Endodermal cell (in vitro differentiated cells): ENCODE data around the gene MFRP. TPM values are rescaled to one million over a fixed set of nuclear protein-coding genes. Genes with fewer than 3 reads are reported as not detected.
A peak's percentile ranks its signal among the peaks of the same experiment; 100 is the strongest.
"Not testable (repeated sequence)": the region's sequence is repeated elsewhere in the genome, so short reads cannot be mapped to it uniquely, and the experiment has no call there.

Source experiments
- DNase-seq: peaks from one replicate; pipeline ENCODE4 v3.0.0-alpha.2; 2017
- H3K27ac ChIP-seq: 2 replicates; pipeline ENCODE4 v1.5.1; 2013; ENCODE audit warnings: mild to moderate bottlenecking, low read depth, low read length, moderate library complexity
- H3K27me3 ChIP-seq: 2 replicates; pipeline ENCODE4 v1.6.1; 2013; ENCODE audit warnings: mild to moderate bottlenecking, low read length, moderate library complexity; ENCODE audit not compliant: insufficient read depth, control insufficient read depth, poor library complexity, severe bottlenecking
- H3K36me3 ChIP-seq: 2 replicates; pipeline ENCODE4 v1.7.0; 2013; ENCODE audit warnings: mild to moderate bottlenecking, low read length, moderate library complexity; ENCODE audit not compliant: control insufficient read depth, insufficient read depth
- H3K4me1 ChIP-seq: one replicate; pipeline ENCODE4 v1.7.0; 2013; ENCODE audit warnings: low read length; ENCODE audit not compliant: control insufficient read depth, insufficient read depth
- H3K4me3 ChIP-seq: 2 replicates; pipeline ENCODE4 v1.5.1; 2013; ENCODE audit warnings: mild to moderate bottlenecking, low read length, moderate library complexity
- H3K9ac ChIP-seq: 2 replicates; pipeline ENCODE4 v1.6.1; 2013; ENCODE audit warnings: mild to moderate bottlenecking, low read length, moderate library complexity; ENCODE audit not compliant: poor library complexity, severe bottlenecking; ENCODE audit errors: extremely low read depth
- H3K9me3 ChIP-seq: 2 replicates; pipeline ENCODE4 v1.6.1; 2013; ENCODE audit warnings: mild to moderate bottlenecking, low read length, moderate library complexity; ENCODE audit not compliant: control insufficient read depth
- H3K27ac Mint-ChIP-seq: 2 replicates; pipeline ENCODE4 v1.8.0; 2020; ENCODE audit warnings: mixed read lengths
- H3K27me3 Mint-ChIP-seq: 2 replicates; pipeline ENCODE4 v1.8.0; 2021; ENCODE audit warnings: mild to moderate bottlenecking, mixed read lengths; ENCODE audit not compliant: insufficient read depth
- H3K36me3 Mint-ChIP-seq: 2 replicates; pipeline ENCODE4 v1.8.0; 2020; ENCODE audit warnings: low read depth, mixed read lengths
- H3K4me1 Mint-ChIP-seq: 2 replicates; pipeline ENCODE4 v1.8.0; 2020; ENCODE audit warnings: mixed read lengths
- H3K4me3 Mint-ChIP-seq: 2 replicates; pipeline ENCODE4 v1.8.0; 2020; ENCODE audit warnings: mild to moderate bottlenecking, moderate library complexity, mixed read lengths
- H3K9me3 Mint-ChIP-seq: 2 replicates; pipeline ENCODE4 v1.8.0; 2020; ENCODE audit warnings: mild to moderate bottlenecking, mixed read lengths
- CTCF ChIP-seq: fragments of 200-600 bp; sonication (generic); conservative IDR thresholded peaks from 2 replicates; pipeline ENCODE4 v1.5.0; 2021; ENCODE audit warnings: antibody characterized with exemption, mild to moderate bottlenecking
- WGBS, 2 experiments: methylation state at CpG; one replicate each; pipeline versions ENCODE4 v1.1.5 to v1.1.7; 2013; ENCODE audit warnings: missing lambda C conversion rate in 2 of 2, mixed read lengths in 1 of 2; ENCODE audit not compliant: insufficient coverage in 1 of 2, insufficient read length in 1 of 2; 5-methylcytosine and 5-hydroxymethylcytosine counted together
- total RNA-seq, 2 donors: library from RNA; stranded (reverse); fragmentation: NEBNext Ultra II Directional in 1 of 2; extraction: Animal tissue kit (Norgen Biotek cat#: 25700) in 1 of 2; gene quantifications; 2 replicates in 1 of 2; 3 replicates in 1 of 2; pipeline ENCODE4 v1.2.1, GENCODE V29; 2021

MFRP gene
- total RNA-seq, 2 donors from 2014 or later: not detected

GRCh38 chr11:119388103-119388502 lies 41.6 kb upstream of the MFRP start:
- Histone ChIP-seq H3K27ac (no peak overlapping the region), H3K36me3 (no peaks in the 10 kb centered on the region), H3K4me3 (no peak overlapping the region), H3K27me3 (no peaks in the 10 kb centered on the region), H3K4me1 (no peaks in the 10 kb centered on the region), H3K9ac (no peak overlapping the region), H3K9me3 (no peaks in the 10 kb centered on the region)
- Mint-ChIP-seq H3K4me3 (no peak overlapping the region), H3K36me3 (no peaks in the 10 kb centered on the region), H3K9me3 (no peaks in the 10 kb centered on the region), H3K27me3 (peaks cover 4% of the 10 kb centered on the region), H3K27ac (no peak overlapping the region), H3K4me1 (peaks cover 5% of the 10 kb centered on the region)
- WGBS, 2 experiments: 86 to 92% methylated on average over 5 to 7 of the region's 7 CpGs
- TF ChIP-seq CTCF: no peak
- no peak for DNase-seq

- 91 to 95% methylated on average over 2 of the region's 2 CpGs for WGBS, 2 experiments
- H3K4me3 Mint-ChIP-seq: no peak overlapping the region
- Histone ChIP-seq H3K4me3 (no peak overlapping the region), H3K4me1 (peaks cover 10% of the 10 kb centered on the region), H3K36me3 (no peaks in the 10 kb centered on the region), H3K9me3 (no peaks in the 10 kb centered on the region), H3K9ac (no peak overlapping the region), H3K27ac (no peak overlapping the region), H3K27me3 (no peaks in the 10 kb centered on the region)
- no peak overlapping the region for H3K27ac Mint-ChIP-seq
- H3K4me1 Mint-ChIP-seq: peaks cover 16% of the 10 kb centered on the region
- no peak for DNase-seq
- no peaks in the 10 kb centered on the region for H3K9me3 Mint-ChIP-seq
- no peaks in the 10 kb centered on the region for H3K36me3 Mint-ChIP-seq
- no peak for TF ChIP-seq CTCF
- H3K27me3 Mint-ChIP-seq: peaks cover 4% of the 10 kb centered on the region
Observed at GRCh38 chr11:119384332-119384731, 37.8 kb upstream of the MFRP start.

GRCh38 chr11:119382513-119382912 lies 36.0 kb upstream of the MFRP start:
- not testable (repeated sequence) for H3K27me3 Mint-ChIP-seq, H3K4me3 Mint-ChIP-seq, H3K4me3 ChIP-seq, H3K9me3 Mint-ChIP-seq, H3K9me3 ChIP-seq, H3K36me3 Mint-ChIP-seq, H3K36me3 ChIP-seq, H3K27ac Mint-ChIP-seq, H3K27me3 ChIP-seq, H3K27ac ChIP-seq, DNase-seq, H3K9ac ChIP-seq
- 91 to 92% methylated on average over 13 to 14 of the region's 14 CpGs for WGBS, 2 experiments
- H3K4me1 ChIP-seq: peaks cover 18% of the 10 kb centered on the region
- peaks cover 26% of the 10 kb centered on the region for H3K4me1 Mint-ChIP-seq

GRCh38 chr11:119382101-119382500 lies 35.6 kb upstream of the MFRP start:
- Mint-ChIP-seq H3K4me1 (peaks cover 31% of the 10 kb centered on the region), H3K27ac (no peak overlapping the region), H3K9me3 (no peaks in the 10 kb centered on the region), H3K27me3 (peaks cover 2% of the 10 kb centered on the region), H3K36me3 (no peaks in the 10 kb centered on the region), H3K4me3 (no peak overlapping the region)
- WGBS, 2 experiments: 26 to 27% methylated on average over 8 to 9 of the region's 9 CpGs
- peaks cover 22% of the 10 kb centered on the region for H3K4me1 ChIP-seq
- H3K9me3 ChIP-seq: no peaks in the 10 kb centered on the region
- H3K27ac ChIP-seq: no peak overlapping the region
- no peak for TF ChIP-seq CTCF
- no peak for DNase-seq
- peak overlapping the region; percentile 49 for H3K9ac ChIP-seq
- H3K27me3 ChIP-seq: no peaks in the 10 kb centered on the region
- H3K36me3 ChIP-seq: no peaks in the 10 kb centered on the region
- H3K4me3 ChIP-seq: peak overlapping the region; percentile 83
